ENCODE measurements around the gene CWF19L1.

DNA sequence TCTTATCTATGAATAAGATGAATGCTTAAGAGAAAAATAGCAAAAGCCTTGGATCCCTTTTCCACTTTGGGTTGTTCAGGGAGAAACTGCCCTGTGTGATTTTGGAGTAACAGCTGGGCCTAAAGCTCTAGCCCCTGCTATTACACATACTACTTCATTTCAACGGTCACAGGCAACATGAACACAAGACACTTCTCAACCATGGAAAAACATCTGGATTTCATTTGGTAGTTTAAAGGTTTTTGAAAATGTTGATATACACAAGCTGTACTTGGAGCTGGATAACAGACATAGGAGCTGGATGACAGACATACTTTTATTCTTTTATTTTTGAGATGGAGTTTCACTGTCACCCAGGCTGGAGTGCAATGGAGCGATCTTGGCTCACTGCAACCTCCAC, 35.3 kb downstream of the CWF19L1 start:
- TF ChIP-seq YY1 (IDR thresholded peaks at IDR 0.05; ENCODE audit: insufficient read depth, insufficient read length) (no peak), SUZ12 (IDR thresholded peaks at IDR 0.05; ENCODE audit: extremely low read depth, insufficient read depth, insufficient read length) (no peak), ZNF274 (IDR thresholded peaks at IDR 0.05; ENCODE audit: low read depth, low read length) (no peak)
